ENCODE results near the gene ISYNA1. TPM values are rescaled to one million over a fixed set of nuclear protein-coding genes. Genes with fewer than 3 reads are reported as not detected.

Gene ISYNA1
- total and polyA plus RNA-seq, 2 of the 13 experiments (the other 11 are each of a cell fraction or from before 2014, with no cell fraction given): 29.6 to 48.5 TPM

DNA sequence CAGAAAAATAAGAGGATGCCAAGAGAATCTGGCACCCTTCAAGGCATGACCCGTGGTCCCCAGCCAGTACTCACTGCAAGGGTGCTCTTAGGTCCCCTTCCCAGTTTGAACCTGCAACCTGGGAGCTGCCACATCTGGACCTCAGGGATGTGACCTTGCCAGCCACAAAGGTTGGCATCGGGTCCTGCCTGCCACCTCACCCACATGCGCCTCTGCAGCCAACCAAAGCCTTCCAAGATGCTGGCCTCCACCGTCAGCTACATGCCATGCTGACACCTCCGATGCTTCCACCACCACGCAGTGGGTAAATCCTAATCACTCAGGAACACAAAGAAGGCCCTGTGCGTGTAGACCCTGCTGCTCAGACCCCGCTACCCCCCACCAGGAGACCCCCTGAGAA is 48.8 kb upstream of the ISYNA1 start:
- Histone ChIP-seq H3K27me3 (ENCODE audit: control insufficient read depth in 1 of 2, insufficient read depth in 2 of 2, low read length in 2 of 2) (no peaks in the 10 kb centered on the region), H3K9me3 (ENCODE audit: low read length) (no peaks in the 10 kb centered on the region), H3K79me2 (ENCODE audit: insufficient read depth, low read length) (peaks cover 74% of the 10 kb centered on the region), H3K4me3 (replicated peaks in 1 of 3; ENCODE audit: insufficient read depth in 1 of 3, low read depth in 2 of 3, low read length in 3 of 3) (no peak overlapping the region), H4K20me1 (ENCODE audit: insufficient read depth, low read length) (peaks cover 69% of the 10 kb centered on the region), H3K27ac (ENCODE audit: extremely low read length, insufficient read depth, low read length) (no peak overlapping the region), H3K36me3 (replicated peaks in 1 of 2; ENCODE audit: control insufficient read depth in 1 of 2, insufficient read depth in 2 of 2, low read length in 2 of 2) (peaks cover 0 to 1% of the 10 kb centered on the region in 2 experiments; a peak in 3 of 5 replicates), H3K4me2 (ENCODE audit: low read depth, low read length) (no peak overlapping the region), H2AFZ (ENCODE audit: low read length) (no peak overlapping the region), H3K4me1 (ENCODE audit: insufficient read depth, low read length) (peaks cover 53% of the 10 kb centered on the region), H3K9ac (ENCODE audit: insufficient read depth, low read depth, low read length) (no peak overlapping the region)
- DNase-seq (ENCODE audit: low spot score) (no peak), FAIRE-seq (no peak), ATAC-seq (no peak)
- no TSS peak for BruUV-seq (replicated peaks)
- intact Hi-C loops (cut with micrococcal nuclease; ENCODE audit: unreplicated experiment): loop anchor here (5.0 kb wide), 1 partner anchor 36 kb away; the partner anchor contains the start of gene ELL
- TF ChIP-seq SETDB1 (CRISPR knock-in tag; IDR thresholded peaks at IDR 0.05; ENCODE audit: borderline replicate concordance): no peak
- no peak for TF ChIP-seq MATR3 (CRISPR knock-in tag; IDR thresholded peaks at IDR 0.05)
- TF ChIP-seq POLR2G (IDR thresholded peaks at IDR 0.05; ENCODE audit: low read depth, low read length): no peak
- TF ChIP-seq ZNF510 (CRISPR knock-in tag; IDR thresholded peaks at IDR 0.05; ENCODE audit: low read depth): no peak
- no peak for TF ChIP-seq ZNF20 (CRISPR knock-in tag; IDR thresholded peaks at IDR 0.05)
- CTCF ChIA-PET (ENCODE audit: low intra/inter-chr PET ratio, low total read pairs): no interaction called here
- in situ Hi-C loops (cut with HindIII; ENCODE audit: extremely low pct_ligation_motif_present, low pct_unique_long_range_greater_than_20kb): no loop called here
- WGBS (ENCODE audit: low lambda C conversion rate): 95% methylated on average over 8 of the region's 8 CpGs
- POLR2A ChIA-PET: interaction anchor here (1.8 kb wide), 1 partner anchor 8 kb away, joined by 4 read pairs; no protein-coding TSS in a partner anchor

DNA sequence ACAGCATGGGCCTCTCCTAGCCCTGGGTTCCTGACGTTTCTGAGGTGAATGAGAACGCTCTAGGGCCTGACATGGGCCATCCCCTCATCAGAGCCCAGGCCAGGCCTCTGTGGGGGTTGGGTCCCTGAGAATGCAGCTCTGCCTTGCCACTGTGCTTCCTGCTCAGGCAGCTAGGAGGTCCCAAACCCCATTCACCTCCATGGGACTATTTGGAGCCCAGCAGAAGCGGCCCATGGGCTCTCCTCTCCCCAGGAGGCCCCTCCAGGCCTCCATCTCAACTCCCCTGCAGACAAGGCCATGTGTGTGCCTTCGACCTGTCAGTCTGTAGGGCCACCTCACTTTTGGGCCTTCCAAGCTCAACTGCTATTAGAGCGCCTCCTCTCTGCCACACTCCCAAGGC is 47.1 kb upstream of the ISYNA1 start:
- FAIRE-seq: no peak
- BruUV-seq (replicated peaks): no TSS peak
- H3K4me3 ChIP-seq (replicated peaks in 1 of 3; ENCODE audit: insufficient read depth in 1 of 3, low read depth in 2 of 3, low read length in 3 of 3): no peak overlapping the region
- 0 out of 2 replicates have a peak overlapping the region, but pooled peaks have one; percentile 27 for H3K9ac ChIP-seq (ENCODE audit: insufficient read depth, low read depth, low read length)
- TF ChIP-seq, protein P1, sequence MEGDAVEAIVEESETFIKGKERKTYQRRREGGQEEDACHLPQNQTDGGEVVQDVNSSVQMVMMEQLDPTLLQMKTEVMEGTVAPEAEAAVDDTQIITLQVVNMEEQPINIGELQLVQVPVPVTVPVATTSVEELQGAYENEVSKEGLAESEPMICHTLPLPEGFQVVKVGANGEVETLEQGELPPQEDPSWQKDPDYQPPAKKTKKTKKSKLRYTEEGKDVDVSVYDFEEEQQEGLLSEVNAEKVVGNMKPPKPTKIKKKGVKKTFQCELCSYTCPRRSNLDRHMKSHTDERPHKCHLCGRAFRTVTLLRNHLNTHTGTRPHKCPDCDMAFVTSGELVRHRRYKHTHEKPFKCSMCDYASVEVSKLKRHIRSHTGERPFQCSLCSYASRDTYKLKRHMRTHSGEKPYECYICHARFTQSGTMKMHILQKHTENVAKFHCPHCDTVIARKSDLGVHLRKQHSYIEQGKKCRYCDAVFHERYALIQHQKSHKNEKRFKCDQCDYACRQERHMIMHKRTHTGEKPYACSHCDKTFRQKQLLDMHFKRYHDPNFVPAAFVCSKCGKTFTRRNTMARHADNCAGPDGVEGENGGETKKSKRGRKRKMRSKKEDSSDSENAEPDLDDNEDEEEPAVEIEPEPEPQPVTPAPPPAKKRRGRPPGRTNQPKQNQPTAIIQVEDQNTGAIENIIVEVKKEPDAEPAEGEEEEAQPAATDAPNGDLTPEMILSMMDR (CRISPR knock-in tag; IDR thresholded peaks at IDR 0.05): peak; percentile 26; the same call in 1 of the 2 replicates
- TF ChIP-seq, protein P2, sequence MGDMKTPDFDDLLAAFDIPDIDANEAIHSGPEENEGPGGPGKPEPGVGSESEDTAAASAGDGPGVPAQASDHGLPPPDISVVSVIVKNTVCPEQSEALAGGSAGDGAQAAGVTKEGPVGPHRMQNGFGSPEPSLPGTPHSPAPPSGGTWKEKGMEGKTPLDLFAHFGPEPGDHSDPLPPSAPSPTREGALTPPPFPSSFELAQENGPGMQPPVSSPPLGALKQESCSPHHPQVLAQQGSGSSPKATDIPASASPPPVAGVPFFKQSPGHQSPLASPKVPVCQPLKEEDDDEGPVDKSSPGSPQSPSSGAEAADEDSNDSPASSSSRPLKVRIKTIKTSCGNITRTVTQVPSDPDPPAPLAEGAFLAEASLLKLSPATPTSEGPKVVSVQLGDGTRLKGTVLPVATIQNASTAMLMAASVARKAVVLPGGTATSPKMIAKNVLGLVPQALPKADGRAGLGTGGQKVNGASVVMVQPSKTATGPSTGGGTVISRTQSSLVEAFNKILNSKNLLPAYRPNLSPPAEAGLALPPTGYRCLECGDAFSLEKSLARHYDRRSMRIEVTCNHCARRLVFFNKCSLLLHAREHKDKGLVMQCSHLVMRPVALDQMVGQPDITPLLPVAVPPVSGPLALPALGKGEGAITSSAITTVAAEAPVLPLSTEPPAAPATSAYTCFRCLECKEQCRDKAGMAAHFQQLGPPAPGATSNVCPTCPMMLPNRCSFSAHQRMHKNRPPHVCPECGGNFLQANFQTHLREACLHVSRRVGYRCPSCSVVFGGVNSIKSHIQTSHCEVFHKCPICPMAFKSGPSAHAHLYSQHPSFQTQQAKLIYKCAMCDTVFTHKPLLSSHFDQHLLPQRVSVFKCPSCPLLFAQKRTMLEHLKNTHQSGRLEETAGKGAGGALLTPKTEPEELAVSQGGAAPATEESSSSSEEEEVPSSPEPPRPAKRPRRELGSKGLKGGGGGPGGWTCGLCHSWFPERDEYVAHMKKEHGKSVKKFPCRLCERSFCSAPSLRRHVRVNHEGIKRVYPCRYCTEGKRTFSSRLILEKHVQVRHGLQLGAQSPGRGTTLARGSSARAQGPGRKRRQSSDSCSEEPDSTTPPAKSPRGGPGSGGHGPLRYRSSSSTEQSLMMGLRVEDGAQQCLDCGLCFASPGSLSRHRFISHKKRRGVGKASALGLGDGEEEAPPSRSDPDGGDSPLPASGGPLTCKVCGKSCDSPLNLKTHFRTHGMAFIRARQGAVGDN (CRISPR knock-in tag; IDR thresholded peaks at IDR 0.05): peak; percentile 23
- no peak for TF ChIP-seq ZNF256 (CRISPR knock-in tag; conservative IDR thresholded peaks at IDR 0.05)
- no peak overlapping the region for H2AFZ ChIP-seq (ENCODE audit: low read length)
- no peak; the same call in 2 of the 3 replicates for ATAC-seq
- no peak for DNase-seq (ENCODE audit: low spot score)
- 100% methylated on average over 3 of the region's 5 CpGs for WGBS (ENCODE audit: low lambda C conversion rate)
- H3K9me3 ChIP-seq (ENCODE audit: low read length): no peaks in the 10 kb centered on the region
- H3K27ac ChIP-seq (ENCODE audit: extremely low read length, insufficient read depth, low read length): no peak overlapping the region
- peaks cover 0 to 1% of the 10 kb centered on the region in 2 experiments; a peak in 2 of 5 replicates for H3K36me3 ChIP-seq (replicated peaks in 1 of 2; ENCODE audit: control insufficient read depth in 1 of 2, insufficient read depth in 2 of 2, low read length in 2 of 2)
- peaks cover 56% of the 10 kb centered on the region for H4K20me1 ChIP-seq (ENCODE audit: insufficient read depth, low read length)
- CTCF ChIA-PET (ENCODE audit: low intra/inter-chr PET ratio, low total read pairs): no interaction called here
- intact Hi-C loops (cut with micrococcal nuclease; ENCODE audit: unreplicated experiment) (loop anchor here (5.0 kb wide), 1 partner anchor 37 kb away; the partner anchor contains the start of gene ELL), in situ Hi-C loops (cut with HindIII; ENCODE audit: extremely low pct_ligation_motif_present, low pct_unique_long_range_greater_than_20kb) (no loop called here)
- H3K79me2 ChIP-seq (ENCODE audit: insufficient read depth, low read length): peaks cover 81% of the 10 kb centered on the region
- H3K4me2 ChIP-seq (ENCODE audit: low read depth, low read length): no peak overlapping the region
- POLR2A ChIA-PET: interaction anchor here (0.7 to 1.1 kb wide), 2 partner anchors 9 to 103 kb away, joined by 3 read pairs; no protein-coding TSS in a partner anchor
- H3K4me1 ChIP-seq (ENCODE audit: insufficient read depth, low read length): peaks cover 64% of the 10 kb centered on the region
- no peaks in the 10 kb centered on the region for H3K27me3 ChIP-seq (ENCODE audit: control insufficient read depth in 1 of 2, insufficient read depth in 2 of 2, low read length in 2 of 2)
